ENCODE measurements around the gene ALKBH5. TPM values are rescaled to one million over a fixed set of nuclear protein-coding genes. Genes with fewer than 3 reads are reported as not detected.

Gene ALKBH5
- total RNA-seq, 1 experiment from 2014 or later, result 105 TPM

GRCh38 chr17:18143044-18143936, 40.3 kb upstream of the ALKBH5 start:
- Mint-ChIP-seq H3K27ac (no peak overlapping the region), H3K4me3 (no peak overlapping the region), H3K27me3 (ENCODE audit: low read depth) (no peaks in the 10 kb centered on the region; the same call in 1 of the 2 replicates), H3K4me1 (peaks cover 12% of the 10 kb centered on the region), H3K36me3 (no peaks in the 10 kb centered on the region), H3K9me3 (no peaks in the 10 kb centered on the region)
- ChIA-PET CTCF (interaction anchor here (0.6 to 5.1 kb wide), 21 partner anchors 9 to 707 kb away, joined by 3 to 89 read pairs (median 5); partner anchors contain the start of gene ALKBH5), POLR2A (interaction anchor here (0.5 to 0.6 kb wide), 2 partner anchors 41 to 69 kb away, joined by 3 read pairs; partner anchors contain the start of gene ALKBH5)
- DNase-seq (ENCODE audit: low spot score) (peak; percentile 63), ATAC-seq (peak; percentile 79)
- TF ChIP-seq FOXK1 (CRISPR knock-in tag; IDR thresholded peaks at IDR 0.05) (no peak), ZNF671 (CRISPR knock-in tag; IDR thresholded peaks at IDR 0.05) (no peak), SP1 (CRISPR knock-in tag; conservative IDR thresholded peaks at IDR 0.05) (no peak), KAT7 (CRISPR knock-in tag; IDR thresholded peaks at IDR 0.05; ENCODE audit: borderline replicate concordance) (no peak), E2F5 (CRISPR knock-in tag; IDR thresholded peaks at IDR 0.05) (no peak), MAX (CRISPR knock-in tag; IDR thresholded peaks at IDR 0.05) (peak; percentile 42; the same call in 1 of the 2 replicates), GABPB1 (CRISPR knock-in tag; IDR thresholded peaks at IDR 0.05) (no peak), GRHL2 (CRISPR knock-in tag; IDR thresholded peaks at IDR 0.05; ENCODE audit: insufficient replicate concordance, severe bottlenecking) (no peak), MLX (CRISPR knock-in tag; IDR thresholded peaks at IDR 0.05) (no peak), PRDM15 (CRISPR knock-in tag; IDR thresholded peaks at IDR 0.05) (no peak), ATF3 (CRISPR knock-in tag; conservative IDR thresholded peaks at IDR 0.05) (no peak), JAZF1 (CRISPR knock-in tag; IDR thresholded peaks at IDR 0.05) (no peak), RELA (CRISPR knock-in tag; IDR thresholded peaks at IDR 0.05; ENCODE audit: borderline replicate concordance) (no peak), RORB (CRISPR knock-in tag; IDR thresholded peaks at IDR 0.05) (no peak), ELF4 (CRISPR knock-in tag; IDR thresholded peaks at IDR 0.05; ENCODE audit: low read depth) (no peak), HMGA2 (CRISPR knock-in tag; IDR thresholded peaks at IDR 0.05) (no peak), ZNF425 (CRISPR knock-in tag; conservative IDR thresholded peaks at IDR 0.05) (no peak), IRF1 (CRISPR knock-in tag; IDR thresholded peaks at IDR 0.05) (no peak), HMGXB4 (CRISPR knock-in tag; IDR thresholded peaks at IDR 0.05) (no peak), MXD4 (CRISPR knock-in tag; IDR thresholded peaks at IDR 0.05; ENCODE audit: borderline replicate concordance) (no peak), CBFB (CRISPR knock-in tag; IDR thresholded peaks at IDR 0.05; ENCODE audit: low read depth) (0 out of 2 replicates have a peak, but pooled peaks have one; percentile 64), ZNF121 (CRISPR knock-in tag; IDR thresholded peaks at IDR 0.05) (no peak), ZNF219 (CRISPR knock-in tag; IDR thresholded peaks at IDR 0.05; ENCODE audit: borderline replicate concordance) (no peak), E2F4 (CRISPR knock-in tag; IDR thresholded peaks at IDR 0.05; ENCODE audit: borderline replicate concordance, low read depth) (no peak), PRRX2 (CRISPR knock-in tag; IDR thresholded peaks at IDR 0.05) (no peak)

Data from WTC11 (cell line).